Stomach (tissue), 4 donors: ENCODE data around the gene GARIN5B.

ENCODE experiments used
- CTCF ChIP-seq, 7 experiments: fragments of 450-650 bp in 4 of 7; fragments of 200-600 bp in 3 of 7; sonication (generic) in 3 of 7; IDR thresholded peaks; one replicate each; pipeline ENCODE4 v1.5.1; 2016 to 2019; ENCODE audit warnings: antibody characterized with exemption in 7 of 7, control low read depth in 2 of 7, mild to moderate bottlenecking in 1 of 7
- EP300 ChIP-seq: sonication (generic); formaldehyde crosslinking; IDR thresholded peaks from one replicate; pipeline ENCODE4 v1.6.1; 2017; ENCODE audit warnings: antibody characterized with exemption
- POLR2A ChIP-seq, 4 donors: fragments of 450-650 bp; IDR thresholded peaks; one replicate each; pipeline ENCODE4 v1.6.1; 2016; ENCODE audit warnings: antibody characterized with exemption in 4 of 4, control low read depth in 2 of 4, mild to moderate bottlenecking in 1 of 4, moderate library complexity in 1 of 4
- POLR2AphosphoS5 ChIP-seq, 3 donors: sonication (generic); formaldehyde crosslinking; IDR thresholded peaks; one replicate each; pipeline ENCODE4 v1.6.1; 2016; ENCODE audit warnings: antibody characterized with exemption in 3 of 3

GRCh38 chr19:55325172-55325571 is 37.9 kb downstream of the GARIN5B start, which contains the start of gene TMEM150B:
- TF ChIP-seq EP300 (no peak), POLR2AphosphoS5 (IDR thresholded peaks at IDR 0.05) (no peak), POLR2A (IDR thresholded peaks at IDR 0.05) (no peak), CTCF (IDR thresholded peaks at IDR 0.05) (no peak)
